Measurements from ENCODE around the gene ERI3. TPM values are rescaled to one million over a fixed set of nuclear protein-coding genes. Genes with fewer than 3 reads are reported as not detected.
A peak's percentile ranks its signal among the peaks of the same experiment; 100 is the strongest.

The ERI3 gene
- total RNA-seq, 2 donors from 2014 or later, result 26.3 to 58.8 TPM

- Mint-ChIP-seq H3K36me3 (no peaks in the 10 kb centered on the region), H3K27ac (peak overlapping the region; percentile 14 to 89), H3K9me3 (no peaks in the 10 kb centered on the region)
- no peak for DNase-seq (ENCODE audit: low spot score in 2 of 2)
- no peak for ATAC-seq
These were observed 91.2 kb downstream of the ERI3 start for GRCh38 chr1:44263568-44264450.

- ATAC-seq, result no peak
- DNase-seq (ENCODE audit: low spot score in 2 of 2), result no peak
- H3K9me3 Mint-ChIP-seq, result no peaks in the 10 kb centered on the region
- no peaks in the 10 kb centered on the region for H3K36me3 Mint-ChIP-seq
- peak overlapping the region; percentile 53 to 66 for H3K27ac Mint-ChIP-seq
These were observed 92.1 kb downstream of the ERI3 start for GRCh38 chr1:44262816-44263567.

- Mint-ChIP-seq H3K36me3 (no peaks in the 10 kb centered on the region), H3K27ac (peak overlapping the region; percentile 53 to 87), H3K9me3 (no peaks in the 10 kb centered on the region)
- no peak for DNase-seq (ENCODE audit: low spot score in 2 of 2)
- ATAC-seq, result no peak
These were observed 92.6 kb downstream of the ERI3 start for GRCh38 chr1:44262414-44262813.

- DNase-seq (ENCODE audit: low spot score in 2 of 2) (no peak), ATAC-seq (no peak)
- Mint-ChIP-seq H3K36me3 (no peaks in the 10 kb centered on the region), H3K27ac (peak overlapping the region; percentile 53 to 87), H3K9me3 (no peaks in the 10 kb centered on the region)
These were observed 93.1 kb downstream of the ERI3 start for GRCh38 chr1:44261962-44262361.

- H3K36me3 Mint-ChIP-seq, result no peaks in the 10 kb centered on the region
- peak overlapping the region in 1 of 2 donors; percentile 48 for H3K27ac Mint-ChIP-seq
- ATAC-seq (no peak), DNase-seq (ENCODE audit: low spot score in 2 of 2) (no peak)
- no peaks in the 10 kb centered on the region for H3K9me3 Mint-ChIP-seq
These were observed 93.8 kb downstream of the ERI3 start for GRCh38 chr1:44261171-44261817.

GRCh38 chr1:44260792-44261170 is 94.3 kb downstream of the ERI3 start:
- no peak for ATAC-seq
- DNase-seq (ENCODE audit: low spot score in 2 of 2), result no peak
- Mint-ChIP-seq H3K27ac (peak overlapping the region in 1 of 2 donors; percentile 48), H3K36me3 (no peaks in the 10 kb centered on the region), H3K9me3 (no peaks in the 10 kb centered on the region)

- DNase-seq (ENCODE audit: low spot score in 2 of 2) (no peak), ATAC-seq (no peak)
- Mint-ChIP-seq H3K27ac (peak overlapping the region in 1 of 2 donors; percentile 16), H3K9me3 (no peaks in the 10 kb centered on the region), H3K36me3 (no peaks in the 10 kb centered on the region)
These were observed 96.0 kb downstream of the ERI3 start for GRCh38 chr1:44259090-44259489.

- Mint-ChIP-seq H3K36me3 (no peaks in the 10 kb centered on the region), H3K27ac (no peak overlapping the region), H3K9me3 (no peaks in the 10 kb centered on the region)
- DNase-seq (ENCODE audit: low spot score in 2 of 2) (no peak), ATAC-seq (no peak)
These were observed 98.1 kb downstream of the ERI3 start for GRCh38 chr1:44256762-44257554.

GRCh38 chr1:44254392-44254910 is 100.6 kb downstream of the ERI3 start:
- DNase-seq (ENCODE audit: low spot score in 2 of 2) (no peak), ATAC-seq (peak; percentile 74 to 96)
- no peaks in the 10 kb centered on the region for H3K36me3 Mint-ChIP-seq
- H3K27ac Mint-ChIP-seq, result no peak overlapping the region
- no peaks in the 10 kb centered on the region for H3K9me3 Mint-ChIP-seq

GRCh38 chr1:44251989-44252671 is 102.9 kb downstream of the ERI3 start:
- ATAC-seq, result no peak
- H3K27ac Mint-ChIP-seq, result peak overlapping the region in 1 of 2 donors; percentile 62
- DNase-seq (ENCODE audit: low spot score in 2 of 2), result no peak
- H3K36me3 Mint-ChIP-seq, result no peaks in the 10 kb centered on the region
- H3K9me3 Mint-ChIP-seq, result no peaks in the 10 kb centered on the region

GRCh38 chr1:44251486-44251885 is 103.6 kb downstream of the ERI3 start:
- DNase-seq (ENCODE audit: low spot score in 2 of 2), result no peak
- H3K27ac Mint-ChIP-seq, result peak overlapping the region in 1 of 2 donors; percentile 73
- no peak for ATAC-seq
- H3K9me3 Mint-ChIP-seq, result no peaks in the 10 kb centered on the region
- no peaks in the 10 kb centered on the region for H3K36me3 Mint-ChIP-seq

DNA sequence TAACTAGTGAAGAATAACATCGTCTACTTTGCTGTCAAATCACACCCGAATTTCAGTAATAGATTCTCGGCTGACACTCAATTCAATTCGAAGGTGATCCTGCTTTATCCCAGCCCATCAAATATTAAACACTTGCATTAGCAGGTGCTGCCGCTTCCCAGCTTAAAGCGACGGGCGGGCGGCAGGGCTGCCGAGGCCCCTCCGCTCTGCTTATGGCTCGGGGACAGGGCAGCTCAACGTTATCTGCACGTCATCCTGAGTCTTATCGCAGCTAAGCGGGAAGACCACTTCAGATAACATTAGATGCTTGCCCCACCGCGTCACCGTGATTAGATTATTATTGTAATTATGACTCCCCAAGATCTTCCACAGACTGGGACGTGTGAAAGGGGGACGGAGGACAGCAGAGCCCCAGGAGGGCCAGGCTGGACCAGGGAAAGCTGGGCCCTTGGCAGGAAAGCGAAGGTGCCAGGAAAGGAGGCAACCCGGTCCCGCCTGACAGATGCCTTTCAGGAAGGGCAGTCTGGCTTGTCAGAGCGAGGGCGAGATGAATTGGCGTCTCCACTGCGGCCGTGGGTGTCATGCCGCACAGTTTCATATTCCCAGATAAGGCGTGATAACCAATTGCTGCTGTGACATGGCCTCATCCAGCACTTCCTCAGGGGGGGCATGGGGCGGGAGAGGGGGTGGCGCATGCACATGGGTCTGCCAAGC is 104.8 kb downstream of the ERI3 start:
- Mint-ChIP-seq H3K27ac (no peak overlapping the region), H3K9me3 (no peaks in the 10 kb centered on the region), H3K36me3 (no peaks in the 10 kb centered on the region)
- ATAC-seq, result no peak
- no peak for DNase-seq (ENCODE audit: low spot score in 2 of 2)

GRCh38 chr1:44249543-44249942 is 105.5 kb downstream of the ERI3 start:
- H3K27ac Mint-ChIP-seq, result no peak overlapping the region
- H3K36me3 Mint-ChIP-seq, result no peaks in the 10 kb centered on the region
- DNase-seq (ENCODE audit: low spot score in 2 of 2) (no peak), ATAC-seq (no peak)
- H3K9me3 Mint-ChIP-seq, result no peaks in the 10 kb centered on the region

GRCh38 chr1:44246806-44247205 is 108.3 kb downstream of the ERI3 start:
- DNase-seq (ENCODE audit: low spot score in 2 of 2) (no peak), ATAC-seq (no peak)
- H3K9me3 Mint-ChIP-seq, result no peaks in the 10 kb centered on the region
- no peak overlapping the region for H3K27ac Mint-ChIP-seq
- H3K36me3 Mint-ChIP-seq, result no peaks in the 10 kb centered on the region

DNA sequence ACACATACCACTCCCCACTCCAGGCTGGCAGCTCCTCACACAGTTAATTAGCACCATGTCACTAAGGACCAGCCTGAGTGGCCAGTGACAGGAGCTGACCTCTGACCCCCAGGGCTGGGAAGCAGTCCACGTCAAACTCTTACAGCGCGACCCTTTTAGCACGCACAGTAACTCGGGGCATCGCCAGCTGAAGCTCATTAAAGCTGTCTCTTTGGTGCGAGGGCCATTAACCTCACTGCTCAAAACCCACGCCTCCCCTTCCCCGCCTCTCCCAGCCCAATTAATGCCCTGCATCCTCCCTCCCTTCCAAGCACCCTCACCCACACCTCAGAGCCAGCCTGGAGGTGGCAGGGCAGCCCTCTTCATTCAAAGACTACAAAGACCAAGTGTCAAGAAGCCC is 110.1 kb downstream of the ERI3 start:
- peak overlapping the region in 1 of 2 donors; percentile 54 for H3K27ac Mint-ChIP-seq
- H3K9me3 Mint-ChIP-seq, result no peaks in the 10 kb centered on the region
- H3K36me3 Mint-ChIP-seq, result no peaks in the 10 kb centered on the region
- no peak for DNase-seq (ENCODE audit: low spot score in 2 of 2)
- no peak for ATAC-seq

Measured in activated naive CD4-positive, alpha-beta T cell treated with anti-CD3 and anti-CD28 coated beads, Interleukin-2, amount 50 U/mL, for 72 hours (primary cell).